NB4 (cell line): ENCODE results near the gene C16orf87.

Experiments
- POLR2A ChIP-seq: IDR thresholded peaks from 2 replicates; pipeline ENCODE4 v1.6.1; 2011; ENCODE audit warnings: mild to moderate bottlenecking; ENCODE audit not compliant: insufficient read length; ENCODE audit errors: extremely low read depth
- TF ChIP-seq, protein P1 (sequence below): IDR thresholded peaks from 2 replicates; pipeline ENCODE4 v1.6.1; 2011; ENCODE audit warnings: low read depth, low read length

DNA sequence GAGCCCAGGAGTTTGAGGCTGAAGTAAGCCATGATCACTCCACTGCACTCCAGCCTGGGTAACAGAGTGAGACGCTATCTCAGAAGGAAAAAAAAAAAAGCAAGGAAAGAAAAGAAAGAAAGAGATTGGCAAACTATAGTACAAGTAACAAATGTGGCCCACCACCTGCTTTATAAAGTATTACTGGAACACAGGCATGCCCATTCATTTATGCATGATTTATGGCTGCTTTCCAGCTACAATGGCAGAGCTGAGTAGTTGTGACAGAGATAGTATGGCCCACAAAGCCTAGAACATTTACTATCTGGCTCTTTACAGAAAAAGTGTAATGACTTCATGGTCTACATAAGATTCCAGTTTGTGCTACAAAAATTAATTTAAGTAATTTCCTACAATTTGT lies 23.6 kb downstream of the C16orf87 start:
- TF ChIP-seq, protein P1, sequence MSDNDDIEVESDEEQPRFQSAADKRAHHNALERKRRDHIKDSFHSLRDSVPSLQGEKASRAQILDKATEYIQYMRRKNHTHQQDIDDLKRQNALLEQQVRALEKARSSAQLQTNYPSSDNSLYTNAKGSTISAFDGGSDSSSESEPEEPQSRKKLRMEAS: no peak
- no peak for TF ChIP-seq POLR2A
